ENCODE results near the gene NFE2L1. TPM values are rescaled to one million over a fixed set of nuclear protein-coding genes. Genes with fewer than 3 reads are reported as not detected.

The NFE2L1 gene
- total RNA-seq, 1 experiment from 2014 or later, result 161 TPM

DNA sequence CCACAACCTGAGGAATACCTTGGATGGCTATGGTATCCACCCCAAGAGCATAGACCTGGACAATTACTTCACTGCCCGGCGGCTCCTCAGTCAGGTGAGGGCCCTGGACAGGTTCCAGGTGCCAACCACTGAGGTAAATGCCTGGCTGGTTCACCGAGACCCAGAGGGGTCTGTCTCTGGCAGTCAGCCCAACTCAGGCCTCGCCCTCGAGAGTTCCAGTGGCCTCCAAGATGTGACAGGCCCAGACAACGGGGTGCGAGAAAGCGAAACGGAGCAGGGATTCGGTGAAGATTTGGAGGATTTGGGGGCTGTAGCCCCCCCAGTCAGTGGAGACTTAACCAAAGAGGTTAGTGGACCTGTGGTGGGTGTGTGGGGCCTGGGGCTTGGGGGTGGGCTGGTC, 3.1 kb downstream of the NFE2L1 start:
- Histone ChIP-seq H2BK15ac (ENCODE audit: low read depth, low read length) (no peak overlapping the region), H2BK120ac (ENCODE audit: low read depth, low read length, poor library complexity, severe bottlenecking) (no peak overlapping the region), H3K4me1 (ENCODE audit: insufficient read depth, low read length) (peaks cover 18% of the 10 kb centered on the region; the same call in 1 of the 2 replicates), H3K79me1 (ENCODE audit: insufficient read depth, low read depth, low read length, poor library complexity, severe bottlenecking) (peaks cover 2% of the 10 kb centered on the region), H3K4me2 (ENCODE audit: insufficient read depth, insufficient read length, low read length) (peak overlapping the region; percentile 45), H3K18ac (ENCODE audit: insufficient read length, low read depth, low read length) (no peak overlapping the region), H4K91ac (ENCODE audit: insufficient read length, low read depth, low read length) (no peak overlapping the region), H3K79me2 (ENCODE audit: insufficient read depth, low read length) (peaks cover 18% of the 10 kb centered on the region; the same call in 1 of the 2 replicates), H3K23ac (ENCODE audit: insufficient read length, low read depth, low read length) (no peak overlapping the region), H2BK5ac (ENCODE audit: insufficient read length, low read length) (no peak overlapping the region), H3K4ac (ENCODE audit: low read depth, low read length) (no peak overlapping the region), H3K27me3 (ENCODE audit: insufficient read depth, low read length) (no peaks in the 10 kb centered on the region), H2BK20ac (ENCODE audit: low read depth, low read length, poor library complexity, severe bottlenecking) (no peak overlapping the region), H3T11ph (ENCODE audit: low read length) (no peak overlapping the region), H4K5ac (ENCODE audit: insufficient read length, low read depth, low read length) (no peak overlapping the region), H3K9ac (ENCODE audit: extremely low read depth, insufficient read length, low read length) (no peak overlapping the region), H3K9me3 (ENCODE audit: control insufficient read depth, low read depth, low read length) (no peaks in the 10 kb centered on the region), H3K14ac (ENCODE audit: insufficient read depth, low read length) (no peak overlapping the region), H4K8ac (replicated peaks; ENCODE audit: insufficient read length, low read depth, low read length) (no peak overlapping the region), H2BK12ac (ENCODE audit: insufficient read length, low read depth, low read length) (no peak overlapping the region), H3K23me2 (ENCODE audit: insufficient read length, low read depth, low read length, poor library complexity, severe bottlenecking) (peaks cover 19% of the 10 kb centered on the region), H3K27ac (ENCODE audit: insufficient read length, low read depth, low read length) (no peak overlapping the region), H2AK5ac (ENCODE audit: insufficient read length, low read length) (no peak overlapping the region), H2AFZ (ENCODE audit: low read length) (no peak overlapping the region), H4K20me1 (ENCODE audit: control insufficient read depth, insufficient read depth, insufficient read length) (no peaks in the 10 kb centered on the region), H3K56ac (ENCODE audit: insufficient read length, low read depth, low read length) (no peak overlapping the region)
- Mint-ChIP-seq H3K4me1 (peaks cover 67 to 75% of the 10 kb centered on the region in 2 experiments), H3K27ac (peak overlapping the region; percentile 72 to 99 (median 96); a peak in 6 of 7 replicates), H3K36me3 (ENCODE audit: insufficient read depth in 1 of 3, low read depth in 3 of 3) (peaks cover 31 to 40% (median 35%) of the 10 kb centered on the region in 3 experiments), H3K4me3 (peak overlapping the region; percentile 89 to 94), H3K27me3 (ENCODE audit: low read depth) (no peaks in the 10 kb centered on the region; the same call in 1 of the 2 replicates), H3K9me3 (no peaks in the 10 kb centered on the region; a peak in 2 of 5 replicates)
- TF ChIP-seq, protein P1, sequence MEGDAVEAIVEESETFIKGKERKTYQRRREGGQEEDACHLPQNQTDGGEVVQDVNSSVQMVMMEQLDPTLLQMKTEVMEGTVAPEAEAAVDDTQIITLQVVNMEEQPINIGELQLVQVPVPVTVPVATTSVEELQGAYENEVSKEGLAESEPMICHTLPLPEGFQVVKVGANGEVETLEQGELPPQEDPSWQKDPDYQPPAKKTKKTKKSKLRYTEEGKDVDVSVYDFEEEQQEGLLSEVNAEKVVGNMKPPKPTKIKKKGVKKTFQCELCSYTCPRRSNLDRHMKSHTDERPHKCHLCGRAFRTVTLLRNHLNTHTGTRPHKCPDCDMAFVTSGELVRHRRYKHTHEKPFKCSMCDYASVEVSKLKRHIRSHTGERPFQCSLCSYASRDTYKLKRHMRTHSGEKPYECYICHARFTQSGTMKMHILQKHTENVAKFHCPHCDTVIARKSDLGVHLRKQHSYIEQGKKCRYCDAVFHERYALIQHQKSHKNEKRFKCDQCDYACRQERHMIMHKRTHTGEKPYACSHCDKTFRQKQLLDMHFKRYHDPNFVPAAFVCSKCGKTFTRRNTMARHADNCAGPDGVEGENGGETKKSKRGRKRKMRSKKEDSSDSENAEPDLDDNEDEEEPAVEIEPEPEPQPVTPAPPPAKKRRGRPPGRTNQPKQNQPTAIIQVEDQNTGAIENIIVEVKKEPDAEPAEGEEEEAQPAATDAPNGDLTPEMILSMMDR (conservative IDR thresholded peaks at IDR 0.05), result no peak
- no CpG with 5 or more reads among the region's 10 CpGs for WGBS (ENCODE audit: extremely low coverage, insufficient read length, low lambda C conversion rate)
- DNase-seq, result no peak

Data from H9 (cell line).